ENCODE data around the gene PLXNA1.

DNA sequence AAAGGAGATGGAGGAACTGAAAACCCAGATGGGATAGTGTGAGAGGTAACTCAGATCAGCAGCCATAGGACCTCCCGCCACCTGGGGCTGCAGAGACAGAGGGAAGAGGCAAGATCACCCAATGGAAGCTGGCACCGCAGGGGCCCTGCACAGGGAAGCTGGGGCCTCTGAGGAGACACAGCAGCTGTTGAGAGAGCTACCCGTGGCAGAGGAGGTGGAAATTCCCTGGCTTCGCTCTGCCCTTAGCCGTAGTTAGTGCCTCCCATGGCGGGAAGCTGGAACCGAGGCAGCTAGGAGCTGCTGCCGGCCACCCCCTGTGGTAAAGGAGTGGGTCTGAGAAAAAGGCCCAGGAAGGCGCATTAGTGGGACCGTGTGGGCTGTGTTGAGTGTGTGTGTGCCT is 18.0 kb upstream of the PLXNA1 start:
- TF ChIP-seq, protein P1, sequence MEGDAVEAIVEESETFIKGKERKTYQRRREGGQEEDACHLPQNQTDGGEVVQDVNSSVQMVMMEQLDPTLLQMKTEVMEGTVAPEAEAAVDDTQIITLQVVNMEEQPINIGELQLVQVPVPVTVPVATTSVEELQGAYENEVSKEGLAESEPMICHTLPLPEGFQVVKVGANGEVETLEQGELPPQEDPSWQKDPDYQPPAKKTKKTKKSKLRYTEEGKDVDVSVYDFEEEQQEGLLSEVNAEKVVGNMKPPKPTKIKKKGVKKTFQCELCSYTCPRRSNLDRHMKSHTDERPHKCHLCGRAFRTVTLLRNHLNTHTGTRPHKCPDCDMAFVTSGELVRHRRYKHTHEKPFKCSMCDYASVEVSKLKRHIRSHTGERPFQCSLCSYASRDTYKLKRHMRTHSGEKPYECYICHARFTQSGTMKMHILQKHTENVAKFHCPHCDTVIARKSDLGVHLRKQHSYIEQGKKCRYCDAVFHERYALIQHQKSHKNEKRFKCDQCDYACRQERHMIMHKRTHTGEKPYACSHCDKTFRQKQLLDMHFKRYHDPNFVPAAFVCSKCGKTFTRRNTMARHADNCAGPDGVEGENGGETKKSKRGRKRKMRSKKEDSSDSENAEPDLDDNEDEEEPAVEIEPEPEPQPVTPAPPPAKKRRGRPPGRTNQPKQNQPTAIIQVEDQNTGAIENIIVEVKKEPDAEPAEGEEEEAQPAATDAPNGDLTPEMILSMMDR (IDR thresholded peaks at IDR 0.05), result no peak
- TF ChIP-seq POLR2A (IDR thresholded peaks at IDR 0.05), result no peak
- TF ChIP-seq EP300 (IDR thresholded peaks at IDR 0.05), result no peak

Measured in ovary (tissue), 3 donors.